Erythroblast (primary cell): ENCODE results near the gene C5orf46.

Experiments used
- GATA1 ChIP-seq: IDR thresholded peaks from 2 replicates; pipeline ENCODE4 v1.6.1; 2011; ENCODE audit warnings: low read depth, mild to moderate bottlenecking, control low read depth, low read length, moderate library complexity
- POLR2A ChIP-seq: IDR thresholded peaks from 2 replicates; pipeline ENCODE4 v1.6.1; 2011; ENCODE audit warnings: mild to moderate bottlenecking, low read length

DNA sequence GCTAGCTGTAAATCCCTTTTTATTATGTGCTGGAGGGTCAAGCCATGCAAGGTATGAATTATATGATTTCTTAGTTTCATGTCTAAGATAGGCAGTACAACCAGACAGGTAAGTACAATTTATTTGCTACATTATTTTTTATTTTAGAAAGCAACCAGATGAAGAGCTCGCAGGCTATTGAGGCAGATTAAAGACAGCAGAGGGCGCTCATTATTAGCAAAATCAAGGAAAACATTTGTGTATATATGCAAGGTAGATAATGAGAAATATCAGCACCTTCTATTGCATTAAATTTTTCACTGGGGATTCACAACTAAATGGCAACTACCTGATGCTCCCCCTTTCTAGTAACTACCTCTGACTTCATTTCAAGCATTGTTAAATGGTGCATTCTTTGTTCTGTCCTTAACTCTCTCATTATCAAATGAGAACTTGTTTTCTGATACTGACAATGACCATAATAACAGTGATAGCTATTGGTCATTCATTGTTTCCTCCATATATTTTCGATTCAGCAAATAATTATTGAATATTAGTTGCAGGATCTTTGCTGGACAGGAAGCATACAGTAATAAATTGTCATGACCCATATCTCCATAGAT, 19.2 kb downstream of the C5orf46 start:
- no peak for TF ChIP-seq POLR2A
- TF ChIP-seq GATA1: no peak
